HG02678 (cell line): Measurements from ENCODE around the gene DNAJC15.

Source experiments
- ATAC-seq: cut with Tn5 transposase; IDR thresholded peaks from one replicate; pipeline ENCODE4 v1.9.1; 2021; ENCODE audit warnings: mild to moderate bottlenecking, moderate library complexity; ENCODE audit not compliant: unreplicated experiment

The DNAJC15 gene

GRCh38 chr13:43122791-43123190 is 99.4 kb downstream of the DNAJC15 start:
- ATAC-seq = no peak

DNA sequence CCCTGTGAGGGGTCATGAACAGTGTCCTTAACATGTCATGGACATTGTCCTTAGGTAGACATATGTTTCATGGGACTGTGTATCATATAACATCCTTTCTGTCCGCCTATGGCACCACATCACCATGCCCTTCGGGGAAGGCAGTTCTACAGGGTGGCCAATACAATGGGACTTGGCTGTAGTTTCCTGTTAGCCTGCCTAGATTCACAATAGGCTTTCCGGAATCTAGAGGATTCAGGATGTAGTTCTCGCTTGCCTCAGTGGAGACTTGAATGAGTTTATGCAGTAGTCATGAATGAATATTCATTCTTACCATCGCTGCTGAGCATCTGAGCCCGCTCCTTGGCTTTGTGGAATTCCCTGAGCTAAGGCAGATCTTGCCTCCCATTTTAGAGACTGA is 100.5 kb downstream of the DNAJC15 start:
- no peak for ATAC-seq

GRCh38 chr13:43124490-43124889 is 101.1 kb downstream of the DNAJC15 start:
- no peak for ATAC-seq

DNA sequence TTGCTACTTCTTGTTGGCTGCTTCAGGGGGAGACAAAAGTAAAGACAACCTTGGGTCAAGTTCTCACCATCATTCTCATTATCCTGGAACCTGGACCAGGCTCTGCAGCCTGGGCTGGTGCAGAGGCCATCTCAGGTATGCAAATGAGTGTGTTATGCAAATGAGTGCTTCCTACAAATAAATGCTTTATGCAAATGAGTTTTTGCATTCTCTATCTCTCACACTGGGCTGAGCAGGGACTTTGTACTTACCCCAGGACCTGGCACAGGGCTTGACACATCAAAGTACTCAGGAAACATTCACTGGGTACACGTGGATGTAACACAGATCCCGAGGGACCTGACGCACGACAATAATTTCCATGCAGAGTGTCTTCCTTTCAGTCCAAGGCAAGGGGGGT is 103.0 kb downstream of the DNAJC15 start:
- no peak for ATAC-seq

- no peak for ATAC-seq
Observed at GRCh38 chr13:43127103-43127798, 103.9 kb downstream of the DNAJC15 start.

- no peak for ATAC-seq
Observed at GRCh38 chr13:43127827-43128226, 104.4 kb downstream of the DNAJC15 start.

DNA sequence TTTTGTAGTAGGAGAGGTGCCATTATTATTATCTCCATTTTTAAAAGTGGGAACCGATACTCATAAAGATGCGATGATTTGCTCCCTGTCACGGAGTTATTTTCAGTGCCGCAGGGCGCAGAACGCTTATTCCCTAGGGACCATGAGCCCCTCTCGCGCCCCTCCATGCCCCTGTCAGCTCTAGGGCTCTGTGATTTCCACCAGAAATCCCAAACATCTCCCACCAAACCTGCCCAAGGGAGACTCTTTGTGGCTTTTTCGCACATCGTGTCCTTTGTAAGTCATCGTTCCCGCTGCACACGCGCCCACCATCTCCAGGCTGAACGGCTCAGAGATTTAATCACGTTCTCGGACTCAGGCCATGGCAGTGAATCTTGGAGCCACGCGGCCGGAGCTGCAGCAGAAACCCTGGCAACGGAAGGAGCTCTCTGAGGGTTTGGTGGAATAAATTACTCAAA is 105.1 kb downstream of the DNAJC15 start:
- ATAC-seq = no peak

- no peak for ATAC-seq
Observed at GRCh38 chr13:43129066-43129465, 105.7 kb downstream of the DNAJC15 start.

DNA sequence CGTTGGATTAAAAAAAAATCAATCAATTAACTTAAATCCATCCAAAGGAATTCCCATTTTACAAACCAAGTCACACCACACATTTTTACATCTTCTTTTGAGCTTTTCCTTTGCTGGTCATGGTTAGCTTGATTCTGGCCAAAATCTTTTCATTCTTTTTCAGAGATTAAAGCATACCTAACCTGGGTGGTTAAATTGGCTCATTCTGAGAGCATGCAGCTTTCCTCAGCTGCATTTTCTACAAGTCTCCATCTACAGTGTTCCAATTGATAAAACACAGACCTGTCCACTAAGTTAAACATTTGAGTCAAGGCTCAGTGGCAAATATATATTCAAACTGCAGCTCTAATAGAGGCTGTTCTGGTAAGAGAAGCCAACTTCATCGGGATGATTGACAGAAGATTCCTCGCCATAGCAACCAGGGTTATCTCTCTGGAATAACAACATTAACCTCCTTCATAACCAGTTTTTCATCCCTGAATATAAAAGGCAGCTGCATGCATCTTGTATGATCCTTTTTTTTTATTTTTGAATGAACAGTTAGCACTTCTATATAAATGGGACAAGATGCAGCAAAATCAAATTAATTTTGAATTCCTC is 106.2 kb downstream of the DNAJC15 start:
- no peak for ATAC-seq

DNA sequence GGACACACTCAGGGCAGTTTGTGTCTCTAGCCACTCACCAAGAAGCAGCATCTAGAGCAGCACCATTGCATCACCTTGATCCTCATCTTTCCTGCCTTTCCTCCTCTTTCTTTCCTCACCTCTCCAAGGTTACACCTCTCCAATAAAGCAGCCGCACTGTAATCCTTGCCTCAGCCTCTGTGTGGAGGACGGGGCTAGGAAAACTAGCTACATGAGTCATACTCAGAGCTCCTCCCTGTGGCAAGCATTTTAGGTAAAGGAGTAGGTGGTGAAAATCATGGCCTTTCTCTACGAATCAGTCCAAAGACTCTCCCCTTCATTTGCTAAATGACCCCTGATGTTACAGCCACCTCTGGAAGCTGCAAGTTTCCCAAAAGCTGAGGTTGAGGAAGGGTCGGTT is 108.9 kb downstream of the DNAJC15 start:
- ATAC-seq = no peak

GRCh38 chr13:43132911-43133310 is 109.5 kb downstream of the DNAJC15 start:
- no peak for ATAC-seq

GRCh38 chr13:43133792-43134191 is 110.4 kb downstream of the DNAJC15 start:
- no peak for ATAC-seq

GRCh38 chr13:43134868-43135267 is 111.5 kb downstream of the DNAJC15 start:
- no peak for ATAC-seq

DNA sequence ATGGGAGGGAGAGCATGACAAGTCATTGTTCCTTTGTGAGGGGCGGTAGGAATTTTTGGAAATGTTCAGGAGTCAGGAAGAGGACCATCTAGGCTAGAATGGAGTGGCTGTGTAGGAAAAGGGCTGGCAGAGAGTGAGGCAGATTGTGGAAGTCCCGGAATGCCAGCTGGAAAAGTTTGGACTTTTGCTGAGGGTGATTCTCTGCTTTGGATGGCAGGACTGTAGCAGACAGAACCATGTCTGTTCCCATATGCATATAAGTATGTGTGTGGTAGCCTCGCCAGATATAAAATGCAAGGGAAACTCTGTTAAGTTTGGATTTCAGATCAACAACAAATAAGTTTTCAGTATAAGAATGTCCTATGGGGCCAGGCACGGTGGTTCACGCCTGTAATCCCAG is 112.1 kb downstream of the DNAJC15 start:
- ATAC-seq = no peak

DNA sequence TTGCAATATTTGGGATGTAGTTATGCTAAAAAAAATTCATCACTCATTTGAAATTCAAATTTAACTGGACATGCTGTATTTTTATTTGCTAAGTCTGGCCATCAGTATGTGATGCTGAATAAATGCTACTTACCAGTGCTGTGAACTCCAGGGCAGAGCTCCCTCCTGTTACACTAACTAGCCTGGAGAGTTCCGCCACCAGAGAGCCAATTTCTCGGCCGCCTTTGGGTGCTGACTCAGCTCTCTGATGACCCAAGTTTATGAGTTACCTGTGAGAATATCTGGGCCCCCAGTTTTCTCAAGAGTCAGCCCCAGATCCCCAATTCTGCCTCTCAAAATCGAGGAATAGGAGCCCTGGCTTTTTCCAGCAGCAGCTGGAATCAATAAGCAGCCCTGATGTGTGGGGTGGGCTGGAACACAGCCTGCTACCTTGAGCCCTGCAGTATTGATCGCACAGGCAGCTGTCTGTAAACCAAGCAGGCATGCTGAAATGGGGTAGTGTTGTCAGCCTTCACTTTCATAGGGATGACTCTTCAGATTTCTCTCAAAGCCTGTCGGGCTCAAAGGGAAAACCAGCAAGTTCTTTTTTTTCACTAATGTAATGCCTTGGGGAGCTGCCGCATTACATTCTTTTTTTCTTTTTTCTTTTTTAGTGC is 113.7 kb downstream of the DNAJC15 start:
- no peak for ATAC-seq

DNA sequence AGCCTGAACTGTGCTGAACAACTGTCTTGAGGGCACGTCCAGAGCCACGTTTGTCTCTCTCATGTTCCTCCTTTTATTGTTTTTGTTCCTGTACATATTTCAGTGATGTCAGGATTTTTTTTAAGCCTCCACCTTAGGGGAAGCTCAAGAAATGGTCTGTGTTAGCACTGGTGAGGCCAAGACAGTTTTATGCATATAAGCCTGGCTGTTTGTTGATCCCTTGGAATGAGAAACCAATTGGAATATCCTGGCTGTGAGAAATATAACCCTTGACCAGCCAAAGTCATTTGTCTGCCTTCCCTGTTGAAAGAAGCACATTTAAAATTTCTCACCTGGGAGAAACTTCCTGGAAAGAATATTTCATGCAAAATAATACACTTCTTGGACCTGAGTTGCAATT is 115.8 kb downstream of the DNAJC15 start:
- ATAC-seq = no peak

DNA sequence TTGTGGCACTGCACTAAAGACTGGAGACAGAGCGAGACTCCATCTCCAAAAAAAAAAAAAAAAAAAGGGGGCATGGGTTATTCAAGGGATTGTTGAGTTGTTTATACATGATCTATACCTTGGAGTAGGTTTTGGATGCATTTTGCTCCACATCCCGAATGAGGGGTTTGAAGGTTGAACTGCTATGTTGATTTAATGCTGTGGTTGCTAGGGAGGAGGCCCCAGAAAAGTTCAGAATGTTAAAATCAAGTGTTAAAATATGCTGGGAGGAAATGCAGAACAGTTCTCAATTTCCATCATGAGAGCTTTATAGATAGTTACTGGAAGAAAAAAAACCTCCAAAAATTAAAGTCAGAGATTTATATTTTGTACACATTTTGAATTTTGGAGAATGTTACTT is 116.5 kb downstream of the DNAJC15 start:
- no peak for ATAC-seq

GRCh38 chr13:43140985-43141384 is 117.6 kb downstream of the DNAJC15 start:
- ATAC-seq = no peak

GRCh38 chr13:43141685-43142084 is 118.3 kb downstream of the DNAJC15 start:
- ATAC-seq = no peak

DNA sequence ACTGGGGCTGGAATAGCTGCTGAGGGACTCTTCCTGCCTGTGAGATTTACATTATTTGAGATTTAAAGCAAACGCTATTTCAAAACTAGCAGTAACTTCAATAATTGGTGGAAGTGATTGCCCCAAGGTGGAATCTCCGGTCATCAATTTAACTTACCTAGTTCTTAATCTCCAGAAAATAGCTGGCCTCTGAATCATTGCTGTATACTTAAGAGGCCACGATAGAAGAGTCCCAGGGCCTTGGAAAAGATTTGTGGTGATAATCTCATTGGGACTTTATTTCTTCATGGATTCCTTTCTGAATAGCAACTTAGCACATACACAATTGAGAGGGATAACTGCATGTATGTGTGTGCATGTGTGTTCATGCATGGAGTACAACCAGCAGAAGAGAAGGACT is 120.2 kb downstream of the DNAJC15 start:
- ATAC-seq = no peak

GRCh38 chr13:43145534-43146196 is 122.3 kb downstream of the DNAJC15 start:
- ATAC-seq = no peak

DNA sequence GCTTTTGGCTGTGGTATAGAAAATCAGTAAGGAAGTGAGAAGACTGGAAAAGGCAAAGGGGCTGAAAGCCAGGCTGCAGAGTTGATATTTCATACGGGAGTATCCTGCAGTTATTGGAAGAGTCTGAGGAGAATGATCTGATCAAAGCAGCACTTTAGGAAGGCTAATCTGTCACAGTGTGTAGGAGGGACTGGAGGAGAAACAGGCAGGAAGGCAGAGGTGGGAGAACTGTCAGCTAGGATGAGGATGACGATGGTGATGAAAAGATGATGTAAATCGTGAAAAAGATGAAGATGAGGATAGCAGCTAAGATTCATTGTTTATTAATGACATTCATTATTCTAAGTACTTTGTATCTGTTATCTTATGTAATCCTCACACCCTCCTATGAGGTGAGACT is 123.0 kb downstream of the DNAJC15 start:
- no peak for ATAC-seq
